SKM-1 treated with dmso at 0.1 percent for 144 hours (cell line): Measurements from ENCODE around the gene SPAG9.

ENCODE experiments used
- DNase-seq: peaks from one replicate; lab custom pipeline; 2025; ENCODE audit not compliant: unreplicated experiment; lab: John Stamatoyannopoulos, UW

The SPAG9 gene, protein sequence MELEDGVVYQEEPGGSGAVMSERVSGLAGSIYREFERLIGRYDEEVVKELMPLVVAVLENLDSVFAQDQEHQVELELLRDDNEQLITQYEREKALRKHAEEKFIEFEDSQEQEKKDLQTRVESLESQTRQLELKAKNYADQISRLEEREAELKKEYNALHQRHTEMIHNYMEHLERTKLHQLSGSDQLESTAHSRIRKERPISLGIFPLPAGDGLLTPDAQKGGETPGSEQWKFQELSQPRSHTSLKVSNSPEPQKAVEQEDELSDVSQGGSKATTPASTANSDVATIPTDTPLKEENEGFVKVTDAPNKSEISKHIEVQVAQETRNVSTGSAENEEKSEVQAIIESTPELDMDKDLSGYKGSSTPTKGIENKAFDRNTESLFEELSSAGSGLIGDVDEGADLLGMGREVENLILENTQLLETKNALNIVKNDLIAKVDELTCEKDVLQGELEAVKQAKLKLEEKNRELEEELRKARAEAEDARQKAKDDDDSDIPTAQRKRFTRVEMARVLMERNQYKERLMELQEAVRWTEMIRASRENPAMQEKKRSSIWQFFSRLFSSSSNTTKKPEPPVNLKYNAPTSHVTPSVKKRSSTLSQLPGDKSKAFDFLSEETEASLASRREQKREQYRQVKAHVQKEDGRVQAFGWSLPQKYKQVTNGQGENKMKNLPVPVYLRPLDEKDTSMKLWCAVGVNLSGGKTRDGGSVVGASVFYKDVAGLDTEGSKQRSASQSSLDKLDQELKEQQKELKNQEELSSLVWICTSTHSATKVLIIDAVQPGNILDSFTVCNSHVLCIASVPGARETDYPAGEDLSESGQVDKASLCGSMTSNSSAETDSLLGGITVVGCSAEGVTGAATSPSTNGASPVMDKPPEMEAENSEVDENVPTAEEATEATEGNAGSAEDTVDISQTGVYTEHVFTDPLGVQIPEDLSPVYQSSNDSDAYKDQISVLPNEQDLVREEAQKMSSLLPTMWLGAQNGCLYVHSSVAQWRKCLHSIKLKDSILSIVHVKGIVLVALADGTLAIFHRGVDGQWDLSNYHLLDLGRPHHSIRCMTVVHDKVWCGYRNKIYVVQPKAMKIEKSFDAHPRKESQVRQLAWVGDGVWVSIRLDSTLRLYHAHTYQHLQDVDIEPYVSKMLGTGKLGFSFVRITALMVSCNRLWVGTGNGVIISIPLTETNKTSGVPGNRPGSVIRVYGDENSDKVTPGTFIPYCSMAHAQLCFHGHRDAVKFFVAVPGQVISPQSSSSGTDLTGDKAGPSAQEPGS (N-terminal part only)

DNA sequence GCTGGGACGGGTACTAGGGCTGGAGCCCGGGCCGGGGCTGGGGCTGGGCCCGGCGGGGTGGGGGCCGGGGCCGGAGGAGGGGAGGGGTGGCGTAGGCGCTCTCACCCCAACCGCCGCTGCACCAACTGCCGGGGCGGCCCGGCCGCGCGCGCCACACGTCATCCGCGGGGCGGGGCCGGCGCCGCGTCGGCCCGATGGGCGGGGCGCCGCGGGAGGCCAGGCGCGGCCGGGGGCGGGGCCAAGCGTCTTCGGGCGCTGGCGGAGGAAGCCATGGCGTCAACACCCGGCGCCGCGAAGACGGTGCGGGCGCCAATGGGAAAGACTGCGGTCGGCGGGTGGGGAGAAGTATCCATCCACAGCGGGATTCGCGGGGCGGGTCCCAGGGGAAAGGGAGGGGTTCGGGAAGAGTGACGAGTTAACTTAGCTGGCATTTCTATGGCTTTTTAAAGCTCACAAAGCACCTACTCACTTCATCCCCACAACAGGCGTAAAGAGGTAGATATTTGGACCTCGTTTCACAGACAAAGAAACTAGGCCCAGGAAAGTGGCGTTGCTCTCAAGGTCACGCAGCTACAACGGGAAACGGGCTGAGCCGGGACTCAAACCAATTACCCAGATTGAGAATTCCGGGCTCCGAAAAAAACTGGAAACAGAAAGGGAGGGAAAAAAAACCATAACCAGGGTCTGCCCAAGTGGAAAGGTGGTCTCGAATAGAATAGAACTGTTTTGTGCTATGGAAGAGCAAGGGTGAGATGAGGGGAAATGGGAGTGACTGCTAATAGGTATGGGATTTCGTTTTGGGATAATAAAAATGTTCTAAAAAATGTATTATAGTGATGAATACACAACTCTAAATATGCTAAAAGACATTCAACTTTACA is at the start of gene SPAG9:
SPAG9 (minus strand) TSS at position 130 of the 881 bp plus-strand sequence. CDS start 212 bp downstream, outside the sequence.
- peak; percentile 93 for DNase-seq

DNA sequence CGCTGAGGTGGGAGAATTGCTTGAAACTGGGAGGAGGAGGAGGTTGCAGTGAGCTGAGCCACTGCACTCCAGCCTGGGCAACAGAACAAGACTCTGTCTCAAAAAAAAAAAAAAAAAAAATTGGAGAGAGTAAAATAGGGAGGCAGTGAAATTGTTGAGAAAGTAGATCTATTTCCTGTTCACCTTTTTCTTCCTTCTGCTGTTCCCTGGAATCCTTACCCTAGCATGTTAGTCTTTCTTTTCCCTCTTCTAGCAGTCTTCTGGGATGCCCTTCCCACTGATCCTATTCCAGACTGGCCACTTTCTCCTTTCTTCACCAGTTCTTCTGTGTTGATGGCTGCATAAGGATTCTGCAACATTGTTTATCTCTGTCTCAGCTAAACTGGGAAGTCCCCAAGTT is 48.7 kb upstream of the SPAG9 start:
- no peak for DNase-seq

DNA sequence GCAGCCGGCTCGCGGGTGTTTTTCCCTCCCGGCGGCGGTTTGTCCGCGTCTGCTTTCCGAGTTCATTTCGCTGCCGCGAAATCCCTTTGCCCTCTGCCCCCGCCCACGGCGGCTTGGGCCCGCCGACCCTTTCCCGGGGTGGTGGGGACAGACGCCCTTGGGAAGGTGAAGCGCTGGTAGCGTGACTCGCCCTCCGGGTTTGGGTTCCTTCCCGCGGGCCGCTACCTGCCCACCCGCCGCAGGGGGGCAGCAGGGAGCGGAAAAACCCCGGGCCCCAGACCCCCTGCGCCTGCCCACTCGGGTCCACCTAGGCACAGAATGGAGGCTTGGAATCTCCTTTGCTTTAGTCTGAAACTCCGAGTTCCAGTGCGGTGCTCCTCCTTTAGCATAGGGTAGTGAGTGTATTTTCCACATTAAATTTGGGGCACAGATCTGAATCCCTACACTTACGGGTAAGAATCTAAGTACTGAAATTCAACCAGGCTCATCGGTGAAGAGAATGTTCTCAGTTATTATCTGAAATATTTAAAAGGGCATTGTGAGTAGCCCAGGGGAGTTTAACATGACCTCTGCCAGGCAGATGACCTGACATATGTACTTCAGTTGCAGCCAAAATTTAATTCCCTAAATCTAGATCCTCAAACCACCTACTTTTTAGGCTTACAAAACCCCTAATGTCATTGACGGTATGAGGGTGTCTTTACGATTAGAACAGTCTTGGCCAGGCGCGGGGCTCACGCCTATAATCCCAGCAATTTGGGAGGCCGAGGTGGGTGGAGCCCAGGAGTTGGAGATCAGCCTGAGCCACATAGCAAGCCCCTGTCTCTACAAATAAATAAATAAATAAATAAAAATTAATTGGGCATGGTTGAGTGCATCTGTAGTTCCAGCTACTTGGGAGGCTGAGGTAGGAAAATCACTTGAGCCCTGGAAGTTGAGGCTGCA is 46.6 kb upstream of the SPAG9 start:
- DNase-seq = peak; percentile 40

DNA sequence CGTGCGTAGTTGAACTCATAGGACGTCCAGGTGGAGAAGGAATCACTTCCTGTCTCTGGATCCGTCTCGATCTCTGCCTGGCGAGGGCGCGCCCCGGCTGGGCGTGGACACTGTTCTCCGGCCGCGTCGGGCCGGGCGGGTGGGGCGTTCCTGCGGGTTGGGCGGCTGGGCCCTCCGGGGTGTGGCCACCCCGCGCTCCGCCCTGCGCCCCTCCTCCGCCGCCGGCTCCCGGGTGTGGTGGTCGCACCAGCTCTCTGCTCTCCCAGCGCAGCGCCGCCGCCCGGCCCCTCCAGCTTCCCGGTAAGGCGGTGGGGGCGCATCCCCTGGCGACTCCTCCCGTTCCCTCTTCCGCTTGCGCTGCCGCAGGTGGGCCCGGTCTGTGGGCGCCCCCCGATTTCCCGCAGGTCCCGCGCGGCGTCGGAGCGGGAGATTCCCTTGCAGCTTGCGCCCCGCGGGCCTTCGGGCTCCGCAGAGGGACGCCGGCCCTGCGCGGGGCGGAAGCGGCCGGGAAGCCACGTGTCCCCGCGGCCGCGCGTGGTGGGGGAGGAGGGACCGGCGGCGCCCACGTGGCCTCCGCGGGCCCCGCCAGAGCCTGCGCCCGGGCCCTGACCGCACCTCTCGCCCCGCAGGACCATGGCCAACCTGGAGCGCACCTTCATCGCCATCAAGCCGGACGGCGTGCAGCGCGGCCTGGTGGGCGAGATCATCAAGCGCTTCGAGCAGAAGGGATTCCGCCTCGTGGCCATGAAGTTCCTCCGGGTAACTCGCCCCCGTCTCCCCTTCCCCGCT is 45.7 kb upstream of the SPAG9 start, which contains the start of gene NME2:
NME2 (plus strand) TSS at position 214 of the 789 bp plus-strand sequence; CDS start at position 634, 420 bp downstream.
- peak; percentile 73 for DNase-seq

DNA sequence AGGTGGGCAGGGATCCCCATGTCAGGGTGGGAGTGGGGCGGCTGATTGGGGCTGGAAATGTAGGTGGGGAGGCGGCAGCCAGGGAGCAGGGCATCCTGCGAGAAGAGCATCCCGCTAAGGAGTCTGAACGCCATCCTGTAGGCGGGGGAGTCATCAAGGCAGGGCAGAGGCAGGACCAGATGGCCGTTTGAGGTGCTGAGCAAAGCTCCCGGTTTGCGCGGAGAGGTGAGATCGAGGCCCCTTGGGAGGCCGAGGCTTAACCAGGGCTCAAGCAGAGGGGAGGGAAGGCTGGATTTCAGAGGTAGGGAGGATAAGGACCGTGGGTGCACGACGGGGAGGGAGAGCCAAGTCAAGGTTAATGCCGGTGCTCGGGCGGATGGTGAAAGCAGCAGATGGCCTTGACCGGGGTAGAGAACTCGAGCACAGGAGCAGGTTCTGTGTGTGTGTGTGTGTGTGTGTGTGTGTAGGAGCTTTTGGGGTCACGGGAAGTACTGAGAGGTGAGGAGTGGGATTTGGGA is 45.1 kb upstream of the SPAG9 start:
- no peak for DNase-seq

DNA sequence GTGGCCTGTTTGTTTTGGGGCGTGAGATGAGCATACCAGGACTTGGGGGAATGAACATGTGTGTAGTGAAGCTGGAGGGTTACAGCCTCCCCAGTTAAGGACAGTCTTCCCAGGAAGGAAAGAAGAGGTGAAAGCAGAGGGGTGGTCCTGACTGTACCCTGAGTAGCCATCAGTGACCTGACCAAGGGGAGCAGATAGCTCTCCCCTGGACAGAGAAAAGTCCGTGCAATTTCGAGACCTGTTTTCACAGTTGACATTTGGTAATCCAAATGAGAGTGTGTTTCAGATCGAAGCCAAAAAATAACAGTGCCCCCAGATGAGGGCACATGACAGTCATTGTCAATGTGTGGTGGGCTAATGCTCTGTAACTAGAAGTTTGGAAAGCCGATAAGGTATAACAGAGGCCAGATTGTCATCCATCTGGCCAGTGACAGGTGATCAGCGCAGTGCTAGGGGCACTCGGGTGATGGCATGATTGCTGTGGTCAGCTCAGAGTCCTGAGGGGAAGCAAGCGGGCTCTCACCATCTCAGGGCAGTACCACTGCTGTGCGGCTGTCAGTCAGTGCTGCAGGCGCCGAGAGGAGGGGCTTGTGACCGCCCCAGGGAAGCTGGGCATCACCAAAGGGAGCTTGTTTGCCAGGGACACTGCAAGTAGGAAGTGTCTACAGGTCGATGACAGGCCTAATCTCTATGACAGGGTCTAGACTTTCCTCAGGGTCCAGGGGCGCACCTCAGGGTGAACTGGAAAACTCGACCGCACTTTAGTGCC is 44.4 kb upstream of the SPAG9 start:
- no peak for DNase-seq

DNA sequence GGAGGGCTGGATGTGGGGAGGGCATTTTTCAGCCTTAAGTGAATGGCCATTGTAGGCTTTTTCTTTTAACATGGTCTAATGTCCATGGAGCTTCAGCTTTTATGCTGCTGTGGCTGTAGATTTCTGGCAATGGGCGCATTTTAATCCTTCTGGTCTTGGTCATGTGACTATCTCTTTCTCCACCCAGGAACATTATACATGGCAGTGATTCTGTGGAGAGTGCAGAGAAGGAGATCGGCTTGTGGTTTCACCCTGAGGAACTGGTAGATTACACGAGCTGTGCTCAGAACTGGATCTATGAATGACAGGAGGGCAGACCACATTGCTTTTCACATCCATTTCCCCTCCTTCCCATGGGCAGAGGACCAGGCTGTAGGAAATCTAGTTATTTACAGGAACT is 40.9 kb upstream of the SPAG9 start:
- no peak for DNase-seq

DNA sequence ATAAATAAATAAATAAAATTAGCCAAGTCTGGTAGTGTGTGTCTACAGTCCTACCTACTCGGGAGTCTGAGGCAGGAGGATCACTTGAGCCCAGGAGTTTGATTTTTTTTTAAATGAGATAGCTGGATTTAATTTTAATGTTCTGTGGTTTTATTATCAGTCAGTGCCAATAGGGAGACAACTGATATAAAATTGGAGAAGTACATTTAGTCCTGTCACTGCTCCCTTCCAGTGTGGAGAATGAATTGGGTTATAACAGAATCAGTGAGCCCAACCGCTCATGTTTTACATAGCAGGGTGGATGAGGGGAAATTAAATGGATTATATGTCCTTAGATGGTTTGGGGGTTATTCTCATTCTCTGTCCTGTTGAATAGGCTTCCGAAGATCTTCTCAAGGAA is 38.9 kb upstream of the SPAG9 start:
- DNase-seq = no peak

DNA sequence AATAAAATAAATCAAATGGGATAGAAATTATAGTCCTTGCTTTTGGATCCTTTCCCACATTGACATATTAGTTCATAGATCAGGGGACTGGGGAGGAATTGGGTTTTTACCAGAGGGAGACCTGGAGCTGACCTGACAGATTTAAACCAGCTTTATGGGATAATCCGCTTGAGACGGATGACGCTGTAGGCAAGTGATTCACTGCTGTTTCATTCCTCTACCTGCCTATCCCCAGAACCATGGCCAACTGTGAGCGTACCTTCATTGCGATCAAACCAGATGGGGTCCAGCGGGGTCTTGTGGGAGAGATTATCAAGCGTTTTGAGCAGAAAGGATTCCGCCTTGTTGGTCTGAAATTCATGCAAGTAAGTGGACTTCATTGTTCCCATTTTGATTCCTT is 34.7 kb upstream of the SPAG9 start:
- DNase-seq = no peak

DNA sequence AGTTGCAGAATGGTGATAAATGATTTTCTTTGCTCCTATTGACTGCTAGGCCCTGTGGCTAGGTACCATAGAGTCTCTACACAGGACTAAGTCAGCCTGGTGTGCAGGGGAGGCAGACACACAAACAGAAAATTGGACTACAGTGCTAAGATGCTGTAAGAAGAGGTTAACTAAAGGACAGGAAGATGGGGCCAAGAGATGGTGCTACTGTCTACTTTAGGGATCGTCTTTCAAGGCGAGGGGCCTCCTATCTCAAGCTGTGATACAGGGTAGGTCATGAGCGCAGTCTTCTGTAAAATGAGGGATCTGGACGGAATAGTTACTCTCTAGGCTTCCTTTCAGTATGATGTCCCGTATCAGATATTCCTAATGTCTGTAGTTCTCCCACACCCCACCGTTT is 33.5 kb upstream of the SPAG9 start:
- DNase-seq = no peak

DNA sequence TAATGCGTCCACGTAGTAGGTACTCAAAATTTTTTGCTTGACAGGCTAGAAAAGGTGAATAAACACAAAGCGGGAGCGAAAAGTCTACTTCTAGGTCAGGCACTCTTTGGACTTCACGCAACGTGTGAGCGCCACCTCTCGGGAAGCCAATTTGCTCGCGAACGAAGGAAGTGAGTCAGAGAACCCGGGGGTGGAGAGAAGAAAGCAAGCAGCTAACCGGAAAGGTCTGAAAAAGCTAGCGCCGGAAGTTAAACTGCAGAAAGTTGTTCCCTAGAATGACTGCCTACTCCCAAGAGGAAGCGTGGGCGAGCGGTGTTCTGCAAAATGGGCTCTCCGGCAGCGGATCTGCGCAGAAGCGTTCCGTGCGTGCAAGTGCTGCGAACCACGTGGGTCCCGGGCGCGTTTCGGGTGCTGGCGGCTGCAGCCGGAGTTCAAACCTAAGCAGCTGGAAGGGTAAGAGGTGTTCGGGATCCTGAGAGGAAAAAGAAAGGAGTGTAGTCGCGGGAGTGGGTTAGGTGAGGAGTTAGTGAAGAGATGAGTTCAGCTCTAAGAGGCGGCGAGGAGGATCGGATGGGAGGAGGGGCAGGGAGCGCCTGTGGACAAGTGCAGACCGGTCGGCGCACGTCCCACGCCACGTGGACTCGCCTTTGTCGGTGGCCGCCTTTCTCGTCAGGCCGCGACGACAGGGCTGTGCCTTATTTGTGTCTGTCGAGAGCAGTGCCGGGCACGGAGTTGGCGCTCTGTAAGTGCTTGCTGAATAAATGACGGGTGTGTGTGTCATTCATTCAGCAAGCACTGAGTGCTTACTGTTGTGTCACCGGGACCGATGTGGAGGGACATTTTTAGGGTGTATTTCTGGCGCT is 32.8 kb upstream of the SPAG9 start, which contains the start of gene NME1:
NME1 (plus strand) TSS at position 350 of the 863 bp plus-strand sequence. CDS start 2,096 bp downstream, outside the sequence.
- peak; percentile 99 for DNase-seq

DNA sequence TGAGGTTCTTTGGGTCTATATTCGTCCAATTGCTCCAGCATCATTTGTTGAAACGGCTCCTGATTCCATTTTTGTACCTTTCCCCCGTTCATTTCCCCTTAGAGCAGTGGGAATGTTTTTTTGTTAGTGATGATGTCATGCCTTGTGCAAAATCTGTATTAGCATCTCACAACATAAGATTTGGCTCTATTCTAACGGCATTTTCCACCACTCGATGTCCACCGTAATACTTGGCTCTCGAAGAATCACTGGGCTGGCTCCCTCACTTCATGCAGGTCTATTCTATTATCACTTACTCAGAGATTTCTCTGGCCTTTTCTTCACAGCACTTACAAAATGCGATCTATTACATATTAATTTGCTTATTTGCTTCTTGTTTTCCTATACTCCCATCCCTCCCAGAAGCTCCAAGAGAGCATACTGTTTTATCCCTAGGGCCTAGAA is 32.1 kb upstream of the SPAG9 start:
- no peak for DNase-seq

DNA sequence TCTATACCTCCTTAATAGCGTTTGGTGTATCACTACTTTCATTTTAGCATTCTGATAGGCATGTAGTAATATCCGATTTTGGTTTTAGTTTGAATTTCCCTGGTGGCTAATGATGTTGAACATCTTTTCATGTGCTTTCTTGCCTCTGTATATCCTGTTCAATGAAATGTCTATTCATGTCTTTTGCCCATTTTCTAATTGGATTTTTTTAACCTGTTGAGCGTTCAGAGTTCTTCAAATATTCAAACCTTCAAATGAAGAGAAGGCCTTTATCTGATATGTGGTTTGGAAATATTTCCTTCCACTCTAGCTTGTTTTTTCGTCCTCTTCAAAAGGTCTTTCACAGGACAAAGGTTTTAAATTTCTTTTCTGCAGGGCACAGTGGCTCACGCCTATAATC is 30.3 kb upstream of the SPAG9 start:
- no peak for DNase-seq

DNA sequence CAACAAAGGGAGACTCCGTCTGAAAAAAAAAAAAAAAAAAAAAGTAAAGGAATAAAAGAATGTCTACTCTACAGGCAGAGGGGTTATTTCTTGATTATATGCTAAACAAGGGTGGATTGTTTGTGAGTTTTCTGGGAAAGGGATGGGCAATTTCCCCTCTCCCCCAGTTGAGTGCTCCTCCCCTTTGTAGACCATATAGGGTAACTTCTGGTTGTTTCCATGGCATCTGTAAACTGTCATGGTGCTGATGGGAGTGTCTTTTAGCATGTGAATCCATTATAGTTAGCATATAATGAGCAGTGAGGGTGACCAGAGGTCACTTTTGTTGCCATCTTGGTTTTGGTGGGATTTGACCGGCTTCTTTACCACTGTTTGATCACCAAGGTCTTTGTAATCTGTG is 28.5 kb upstream of the SPAG9 start:
- DNase-seq = no peak

DNA sequence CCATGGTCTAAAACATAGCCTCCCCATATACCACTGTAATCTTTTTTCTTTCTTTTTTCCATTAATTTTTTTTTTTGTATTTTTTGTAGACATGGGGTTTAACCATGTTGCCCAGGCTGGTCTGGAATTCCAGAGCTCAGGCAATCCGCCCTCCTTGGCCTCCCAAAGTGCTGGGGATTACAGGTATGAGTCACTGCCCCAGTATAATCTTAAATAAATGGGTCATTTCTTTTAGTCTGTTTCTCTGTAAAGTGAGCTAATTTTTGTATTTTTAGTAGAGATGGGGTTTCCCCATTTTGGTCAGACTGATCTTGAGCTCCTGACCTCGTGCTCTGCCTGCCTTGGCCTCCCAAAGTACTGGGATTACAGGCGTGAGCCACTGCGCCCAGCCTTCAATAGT is 27.0 kb upstream of the SPAG9 start:
- no peak for DNase-seq
